Left ventricle myocardium superior (tissue), 1 donor: ENCODE data around the gene GSTM2. TPM values are rescaled to one million over a fixed set of nuclear protein-coding genes. Genes with fewer than 3 reads are reported as not detected.

Experiments used
- ATAC-seq: fragments of 200-7000 bp; cut with Tn5 transposase; one replicate; pipeline ENCODE4 v1.9.1; 2020; ENCODE audit warnings: mild to moderate bottlenecking, moderate library complexity
- DNase-seq: peaks from one replicate; pipeline ENCODE4 v3.0.0-alpha.2; 2020
- intact Hi-C: fragments of 100-400 bp; cut with micrococcal nuclease; formaldehyde crosslinking; loops from one replicate; pipeline ENCODE4 v1.11.0; 2022
- long read RNA-seq: library from polyadenylated mRNA; unstranded; transcript quantifications from one replicate; pipeline ENCODE4 v2.0.0, GENCODE V29; 2021
- total RNA-seq: library from RNA; stranded (reverse); fragmentation: NEBNext Ultra II Directional; extraction: Animal tissue kit (Norgen Biotek cat#: 25700); gene quantifications from one replicate; pipeline ENCODE4 v1.2.1, GENCODE V29; 2021
- donor health status: DM: no; HTN: yes; CAD: no; lungs with severe emphysema.

Gene GSTM2
- 83.6 TPM for total RNA-seq
- long read RNA-seq, transcript GSTM2-201 (8 exons, 1,157 nt): major isoform, 49 of 59 reads
- long read RNA-seq, partial matches to known transcripts: 6 of 59 reads
- long read RNA-seq, other reads (novel, unspliced or antisense): 4 of 59 reads

- intact Hi-C loops: no loop called here
- peak; percentile 99 for ATAC-seq
- peak; percentile 97 for DNase-seq
These were observed at the start of gene GSTM2 for GRCh38 chr1:109667452-109668122. Gene GSTM2 (plus strand): TSS chr1:109668057. CDS start chr1:109668116, 59 bp downstream.

GRCh38 chr1:109618661-109619575, 48.9 kb upstream of the GSTM2 start:
- DNase-seq: no peak
- ATAC-seq: no peak
- intact Hi-C loops: no loop called here

DNA sequence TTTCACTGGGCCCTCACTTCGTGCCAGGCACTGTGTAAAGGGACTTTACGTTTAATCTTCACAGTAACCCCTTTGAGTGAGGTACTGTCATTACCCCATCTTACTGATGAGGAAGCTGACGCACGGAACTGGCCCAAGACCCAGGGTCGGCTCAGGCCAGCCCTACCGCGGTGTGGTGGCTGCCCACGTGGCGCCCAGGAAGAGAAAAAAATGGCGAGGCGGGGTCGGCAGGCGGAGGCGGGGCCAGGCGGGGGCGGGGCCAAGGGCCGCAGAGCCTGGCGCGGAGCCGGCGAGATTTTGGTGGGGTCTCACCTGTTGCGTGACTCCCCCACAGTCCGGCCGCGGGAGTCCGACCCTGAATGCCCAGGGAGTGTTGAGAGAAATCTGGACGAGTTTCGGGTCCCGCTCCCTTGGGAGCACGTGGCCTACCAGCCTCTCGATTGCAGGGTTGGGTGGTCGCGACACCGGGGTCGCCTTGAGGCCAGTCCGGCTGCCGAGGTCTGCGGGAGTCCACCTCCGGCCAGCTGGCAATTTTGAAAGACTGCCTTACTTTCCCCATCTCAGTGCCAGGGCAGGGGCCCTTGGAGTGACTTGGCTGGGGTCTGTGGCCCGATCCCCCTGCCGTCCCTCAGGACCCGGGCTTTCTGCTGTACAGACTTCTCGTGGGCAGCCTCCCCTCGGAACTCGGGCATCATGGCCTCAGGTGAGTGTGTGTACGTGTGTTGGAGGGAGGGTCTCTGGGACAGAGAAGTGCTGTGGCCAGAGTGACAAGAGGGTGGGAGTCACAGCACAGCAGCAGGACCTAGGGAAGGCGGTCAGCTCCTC, 48.1 kb upstream of the GSTM2 start, which contains the start of the genes AMPD2 and GNAT2:
Gene AMPD2 (plus strand): TSS at position 262 of the 825 bp plus-strand sequence. CDS start 1,339 bp downstream, outside the sequence.
Gene GNAT2 (minus strand): TSS at position 41 of the 825 bp plus-strand sequence. CDS start 6,746 bp downstream, outside the sequence.
- peak; percentile 74 for ATAC-seq
- DNase-seq: peak; percentile 87
- intact Hi-C loops: no loop called here

DNA sequence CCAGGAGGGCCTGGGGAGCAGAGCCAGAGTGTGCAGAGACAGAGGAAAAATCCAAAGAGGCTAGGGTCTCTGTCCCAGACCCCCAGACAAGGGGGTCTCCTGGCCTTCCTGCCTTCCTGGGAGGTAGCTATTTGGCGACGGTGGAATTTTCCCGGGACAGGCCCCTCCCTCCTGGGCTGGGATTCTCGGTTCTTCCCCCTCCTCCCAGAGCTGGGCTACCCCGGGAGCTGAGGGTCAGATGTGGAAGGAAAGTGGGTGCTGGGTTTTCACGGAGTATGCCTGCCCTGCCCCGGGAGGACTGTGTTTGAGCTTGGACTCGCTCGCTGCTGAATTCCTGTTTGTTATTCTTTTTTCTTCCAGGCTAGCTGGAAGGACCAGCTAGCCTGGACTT, 47.5 kb upstream of the GSTM2 start:
- DNase-seq: peak; percentile 60
- intact Hi-C loops: no loop called here
- peak; percentile 57 for ATAC-seq

GRCh38 chr1:109620841-109621286, 47.0 kb upstream of the GSTM2 start:
- intact Hi-C loops: no loop called here
- peak; percentile 83 for ATAC-seq

DNA sequence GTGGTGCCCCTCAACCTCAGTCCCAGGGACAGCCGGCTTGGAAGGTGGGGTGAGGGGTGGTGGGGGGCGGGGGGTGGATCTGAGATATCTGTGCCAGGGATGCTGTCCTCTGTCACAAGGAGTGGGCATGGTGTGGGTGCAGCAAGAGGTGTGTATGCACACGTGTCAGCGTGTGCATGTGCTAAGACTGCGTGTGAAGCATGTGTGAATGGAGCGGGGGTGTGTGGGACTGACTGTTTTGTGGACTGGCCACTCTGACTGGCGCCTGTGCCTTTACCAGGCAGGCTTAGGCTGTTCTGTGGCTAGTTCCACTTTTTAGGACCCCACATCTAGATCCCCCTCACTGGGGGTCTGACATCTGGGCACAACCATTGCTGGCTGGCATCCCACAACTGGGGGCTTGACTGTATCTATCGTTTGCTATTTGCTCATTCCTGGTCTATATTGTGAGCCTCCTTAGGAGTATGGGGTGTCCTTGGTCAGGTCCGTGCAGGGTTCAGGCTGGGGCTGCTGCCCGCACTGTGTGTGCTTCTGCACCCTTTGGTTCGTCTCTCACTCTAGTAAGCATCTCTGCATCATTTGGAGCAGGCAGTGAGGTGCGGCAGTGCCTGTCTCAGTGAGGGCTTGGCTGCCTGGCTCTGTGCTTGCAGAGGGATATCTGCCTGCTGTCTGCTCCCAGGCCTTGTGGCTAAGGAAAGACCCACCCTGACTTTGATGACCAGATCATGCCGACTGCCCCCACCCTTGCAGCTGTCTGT, 46.3 kb upstream of the GSTM2 start:
- no peak for ATAC-seq
- intact Hi-C loops: no loop called here
- DNase-seq: no peak

More at GRCh38 chr1:109620841-109621286, 47.0 kb upstream of the GSTM2 start:
- DNase-seq: peak; percentile 96

DNA sequence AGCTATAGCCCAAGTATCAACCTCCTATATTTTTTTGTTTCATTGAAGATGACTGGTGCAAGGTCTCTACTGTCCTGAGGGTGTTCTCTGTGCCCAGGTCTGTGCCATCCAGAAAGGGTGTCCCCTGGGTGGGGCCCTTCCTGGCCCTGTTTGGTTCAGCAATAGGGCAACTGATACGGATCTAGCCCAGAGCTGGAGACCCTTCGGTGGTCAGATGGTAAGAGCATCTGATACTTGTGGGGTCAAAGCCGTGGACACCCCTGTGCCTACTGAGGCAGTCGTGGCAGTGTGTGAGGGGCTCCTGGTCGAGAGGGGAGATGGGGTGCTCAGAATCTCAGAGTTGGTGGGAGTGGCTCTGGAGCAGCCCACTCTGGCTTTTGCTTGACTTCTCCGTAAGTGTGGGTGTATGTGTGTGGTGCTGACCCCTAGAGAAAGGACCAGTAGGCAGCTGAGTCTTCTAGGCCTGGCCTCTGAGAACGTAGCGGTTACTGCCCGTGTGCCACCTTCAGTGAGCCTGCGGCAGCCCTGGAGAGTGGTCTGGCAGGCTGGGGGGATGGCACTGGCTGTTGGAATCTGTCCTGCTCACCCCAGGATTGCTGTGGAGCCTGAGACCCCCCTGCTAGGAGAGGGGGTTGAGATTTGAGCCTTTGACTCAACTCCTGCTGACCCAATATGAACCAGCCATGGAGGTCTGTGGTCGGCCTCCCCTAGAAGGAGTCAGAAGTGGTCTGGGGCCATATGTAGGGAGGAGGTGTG, 45.5 kb upstream of the GSTM2 start:
- intact Hi-C loops: no loop called here
- no peak for DNase-seq
- ATAC-seq: no peak

DNA sequence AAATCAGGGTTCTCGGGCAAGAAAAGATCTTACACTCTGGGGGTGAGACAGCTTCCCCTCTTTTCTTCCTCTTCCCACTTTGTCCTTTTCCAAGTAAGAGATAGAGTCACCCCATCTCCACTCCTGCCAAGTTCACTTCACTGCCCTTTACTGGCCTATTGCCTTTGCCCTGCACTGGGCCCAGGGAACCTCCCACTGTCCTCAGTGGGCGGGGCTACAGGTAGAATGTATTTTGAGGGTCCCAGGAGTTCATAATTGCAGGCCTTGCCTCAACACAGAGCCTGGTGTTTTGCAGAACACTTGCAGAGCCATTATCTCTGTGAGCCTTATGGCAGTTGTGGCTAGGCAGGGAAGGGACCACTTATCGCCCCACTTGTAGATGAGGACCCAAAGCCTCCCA, 45.0 kb upstream of the GSTM2 start:
- DNase-seq: no peak
- intact Hi-C loops: no loop called here
- no peak for ATAC-seq

- intact Hi-C loops: no loop called here
These were observed 44.2 kb upstream of the GSTM2 start for GRCh38 chr1:109623601-109624161.

DNA sequence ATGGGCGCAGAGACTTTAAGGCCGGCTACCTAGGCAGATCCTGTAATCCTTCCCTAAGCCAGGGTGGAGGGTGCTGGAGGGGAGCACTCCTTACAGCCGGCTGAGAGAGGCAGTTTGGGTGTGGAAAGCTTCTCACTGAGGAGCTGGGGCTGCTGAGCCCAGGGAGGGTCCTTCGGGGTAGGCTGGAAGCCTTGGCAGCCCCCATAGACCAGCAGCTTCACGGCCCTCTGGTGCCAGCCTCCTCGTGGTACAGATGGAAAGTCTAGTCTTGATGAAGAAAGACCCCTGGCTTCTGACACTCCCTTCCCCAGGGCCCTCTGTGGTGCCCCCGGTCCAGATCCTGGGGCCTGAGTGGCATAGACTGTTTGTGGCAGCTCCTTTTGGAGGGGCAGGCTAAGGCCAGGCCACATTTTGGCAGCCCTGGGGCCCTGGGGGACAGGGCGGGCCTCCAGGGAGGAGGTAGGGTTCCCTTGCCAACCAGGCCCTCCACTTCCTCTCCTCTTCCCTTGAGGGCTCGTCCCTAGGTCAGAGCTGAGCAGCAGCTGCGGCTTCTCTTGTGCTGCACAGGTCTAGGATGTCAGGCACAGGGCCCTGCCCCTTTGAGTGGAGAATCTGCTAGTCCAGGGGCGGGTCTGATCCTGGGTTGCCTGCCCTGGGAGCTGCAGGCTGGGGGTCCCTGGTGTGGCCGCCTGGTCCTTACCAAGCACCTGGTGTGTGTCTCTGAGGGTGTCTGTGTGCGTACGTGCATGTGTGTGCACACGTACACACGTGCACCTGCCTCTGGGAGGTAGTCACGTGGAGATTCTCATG, 43.5 kb upstream of the GSTM2 start:
- no peak for DNase-seq
- no peak for ATAC-seq
- intact Hi-C loops: no loop called here

More at GRCh38 chr1:109623601-109624161, 44.2 kb upstream of the GSTM2 start:
- ATAC-seq: no peak
- DNase-seq: no peak

DNA sequence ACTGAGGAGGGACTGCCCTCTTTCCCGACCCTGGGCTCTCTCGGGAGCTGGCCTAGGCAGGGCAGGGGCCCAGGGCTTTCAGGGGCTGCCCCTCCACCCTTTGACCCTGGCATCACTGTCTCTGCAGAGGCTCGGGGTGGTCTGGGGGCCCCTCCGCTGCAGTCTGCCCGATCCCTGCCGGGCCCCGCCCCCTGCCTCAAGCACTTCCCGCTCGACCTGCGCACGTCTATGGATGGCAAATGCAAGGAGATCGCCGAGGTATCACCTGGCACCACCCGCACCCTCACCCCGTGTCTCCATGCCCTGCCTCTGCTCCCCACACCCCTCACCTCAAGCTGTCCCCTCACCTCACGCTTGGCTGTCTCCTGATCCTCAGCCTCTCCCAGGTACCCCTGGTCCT, 42.7 kb upstream of the GSTM2 start:
- ATAC-seq: no peak
- intact Hi-C loops: no loop called here

DNA sequence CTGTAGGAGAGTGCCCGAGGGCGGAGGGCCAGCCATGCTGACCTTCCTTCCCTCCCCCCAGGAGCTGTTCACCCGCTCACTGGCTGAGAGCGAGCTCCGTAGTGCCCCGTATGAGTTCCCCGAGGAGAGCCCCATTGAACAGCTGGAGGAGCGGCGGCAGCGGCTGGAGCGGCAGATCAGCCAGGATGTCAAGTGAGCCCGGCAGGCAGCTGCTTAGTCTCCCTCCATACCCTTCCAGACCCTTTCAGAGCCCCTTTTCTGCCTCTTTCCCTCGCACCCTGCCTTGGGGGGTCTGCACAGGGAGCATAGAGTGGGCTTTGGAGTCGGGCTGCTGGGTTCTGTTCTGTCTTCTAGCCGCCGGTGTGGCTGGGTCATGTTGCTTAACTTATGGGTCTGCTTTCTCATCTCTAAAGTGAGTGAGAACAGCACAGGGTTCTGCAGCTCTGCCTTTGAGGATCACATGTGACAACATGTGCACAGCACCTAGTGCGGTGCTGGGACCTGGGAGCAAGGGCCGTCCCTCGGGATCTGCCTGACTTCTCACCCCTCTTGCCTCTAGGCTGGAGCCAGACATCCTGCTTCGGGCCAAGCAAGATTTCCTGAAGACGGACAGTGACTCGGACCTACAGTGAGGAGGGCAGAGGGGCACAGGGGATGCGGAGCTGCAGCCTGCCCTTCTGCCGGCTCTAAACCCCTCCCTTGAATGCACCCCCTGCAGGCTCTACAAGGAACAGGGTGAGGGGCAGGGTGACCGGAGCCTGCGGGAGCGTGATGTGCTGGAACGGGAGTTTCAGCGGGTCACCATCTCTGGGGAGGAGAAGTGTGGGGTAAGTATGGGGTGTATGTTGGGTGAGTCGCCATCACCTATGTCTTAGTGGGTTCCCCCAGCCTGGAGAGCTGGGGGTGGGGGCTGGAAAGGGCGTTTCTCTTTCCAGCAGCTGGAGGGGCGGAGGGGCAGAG, 42.0 kb upstream of the GSTM2 start:
- intact Hi-C loops: no loop called here
- ATAC-seq: no peak
- no peak for DNase-seq

More for the DNA sequence above, 42.7 kb upstream of the GSTM2 start:
- no peak for DNase-seq

DNA sequence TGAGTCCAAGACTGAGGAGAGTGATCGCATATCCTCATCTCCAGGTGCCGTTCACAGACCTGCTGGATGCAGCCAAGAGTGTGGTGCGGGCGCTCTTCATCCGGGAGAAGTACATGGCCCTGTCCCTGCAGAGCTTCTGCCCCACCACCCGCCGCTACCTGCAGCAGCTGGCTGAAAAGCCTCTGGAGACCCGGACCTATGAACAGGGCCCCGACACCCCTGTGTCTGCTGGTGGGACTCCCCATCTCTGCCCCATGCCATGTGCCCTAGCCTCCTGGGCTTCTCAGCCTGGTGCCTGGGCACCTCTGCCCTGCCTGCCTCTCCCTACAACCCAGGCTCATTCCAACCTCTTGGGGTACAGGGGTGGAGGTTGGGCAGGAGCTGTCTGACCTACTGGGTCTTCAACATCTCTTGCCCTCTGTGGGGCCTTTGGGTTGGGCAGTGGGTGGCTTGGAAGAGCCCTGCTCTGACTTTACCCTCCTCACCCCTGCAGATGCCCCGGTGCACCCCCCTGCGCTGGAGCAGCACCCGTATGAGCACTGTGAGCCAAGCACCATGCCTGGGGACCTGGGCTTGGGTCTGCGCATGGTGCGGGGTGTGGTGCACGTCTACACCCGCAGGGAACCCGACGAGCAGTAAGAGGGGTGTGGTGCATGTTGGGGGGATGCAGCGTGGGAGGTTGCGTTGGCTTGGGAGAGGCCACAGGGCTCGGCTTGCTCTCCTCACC, 41.0 kb upstream of the GSTM2 start:
- intact Hi-C loops: no loop called here
- no peak for DNase-seq

DNA sequence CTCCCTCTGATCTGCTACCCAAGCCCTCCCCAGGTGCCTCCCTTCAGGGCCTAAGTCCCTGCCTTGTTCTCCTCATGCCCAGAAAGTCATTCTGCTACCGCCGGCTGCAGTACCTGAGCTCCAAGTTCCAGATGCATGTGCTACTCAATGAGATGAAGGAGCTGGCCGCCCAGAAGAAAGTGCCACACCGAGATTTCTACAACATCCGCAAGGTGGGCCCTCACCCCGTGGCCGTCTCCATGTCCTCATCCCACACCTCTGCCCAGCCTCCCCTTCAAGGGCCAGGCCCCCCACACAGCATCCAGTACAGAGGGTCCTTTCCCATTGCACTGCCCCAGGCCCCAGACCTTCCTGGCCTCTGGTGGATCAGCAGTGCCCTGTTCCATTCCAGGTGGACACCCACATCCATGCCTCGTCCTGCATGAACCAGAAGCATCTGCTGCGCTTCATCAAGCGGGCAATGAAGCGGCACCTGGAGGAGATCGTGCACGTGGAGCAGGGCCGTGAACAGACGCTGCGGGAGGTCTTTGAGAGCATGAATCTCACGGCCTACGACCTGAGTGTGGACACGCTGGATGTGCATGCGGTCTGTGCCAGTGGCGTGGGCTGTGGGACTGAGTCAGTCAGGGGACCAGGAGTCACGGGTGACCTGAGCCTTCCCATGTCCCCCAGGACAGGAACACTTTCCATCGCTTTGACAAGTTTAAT, 40.0 kb upstream of the GSTM2 start:
- no peak for ATAC-seq
- DNase-seq: no peak
- intact Hi-C loops: no loop called here

More for the DNA sequence above, 41.0 kb upstream of the GSTM2 start:
- no peak for ATAC-seq
